NOMO-1 (cell line): Measurements from ENCODE around the gene SSR3.

Experiments
- DNase-seq, 2 experiments: peaks; one replicate each; lab custom pipeline; 2025; ENCODE audit not compliant: unreplicated experiment in 2 of 2; lab: John Stamatoyannopoulos, UW

Gene SSR3

DNA sequence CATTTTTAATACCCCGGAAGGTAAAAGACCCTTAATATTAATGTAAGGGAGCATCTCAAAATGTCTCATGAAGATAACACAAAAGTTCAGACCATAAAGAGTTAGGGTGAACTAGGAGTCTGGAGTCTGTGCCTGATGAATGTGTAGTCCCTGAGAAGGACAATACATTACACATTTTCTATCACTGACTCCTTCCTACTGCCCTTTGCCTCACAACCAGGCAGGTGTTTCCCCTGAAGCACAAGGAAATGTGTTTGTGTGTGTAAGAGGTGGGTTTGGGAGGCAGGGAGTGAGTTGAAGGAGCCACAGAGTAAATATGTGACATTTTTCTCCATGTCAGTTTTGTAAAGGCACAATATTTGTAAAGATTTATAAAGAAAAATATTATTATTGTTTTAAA, 59.1 kb downstream of the SSR3 start:
- no peak for DNase-seq

DNA sequence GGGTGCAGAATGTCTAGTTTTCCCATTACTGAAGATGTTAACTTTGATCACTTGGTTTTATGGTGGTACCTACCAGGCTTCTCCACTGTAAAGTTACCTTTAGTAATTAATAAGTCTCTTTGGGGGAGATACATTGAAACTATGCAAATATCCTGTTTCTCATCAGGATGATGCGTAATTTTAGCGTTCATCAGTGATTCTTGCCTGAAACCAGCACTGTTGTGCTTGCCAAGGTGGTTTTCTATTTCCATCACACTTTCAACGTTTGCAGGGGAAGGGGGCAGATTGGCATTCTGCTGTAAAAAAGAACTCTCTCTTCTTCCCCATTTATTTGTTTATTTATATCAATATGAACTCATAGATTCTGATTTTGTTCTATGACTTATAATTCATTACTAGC, 61.0 kb downstream of the SSR3 start:
- DNase-seq = no peak

DNA sequence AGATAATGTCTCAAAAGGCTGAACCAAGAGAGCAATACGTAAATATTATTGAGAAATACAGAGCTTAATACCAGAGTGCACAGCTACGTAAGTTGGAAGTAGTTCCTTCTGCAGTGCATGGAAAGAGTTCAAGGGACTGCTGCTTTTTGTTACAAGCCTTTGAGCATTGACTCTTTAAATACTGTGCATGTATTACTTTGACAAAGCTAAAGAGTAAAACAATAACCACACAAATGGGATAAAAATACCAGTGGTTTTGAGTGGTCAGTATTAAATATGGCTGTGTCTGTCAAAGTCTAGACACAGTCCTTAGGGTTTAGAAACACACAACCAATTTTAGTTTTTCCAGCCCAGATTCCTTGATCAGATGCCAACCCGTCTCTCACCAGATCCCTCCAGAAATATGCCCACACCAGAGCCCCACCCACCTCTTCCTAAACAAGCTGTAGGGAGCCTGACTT, 62.1 kb downstream of the SSR3 start:
- no peak for DNase-seq

DNA sequence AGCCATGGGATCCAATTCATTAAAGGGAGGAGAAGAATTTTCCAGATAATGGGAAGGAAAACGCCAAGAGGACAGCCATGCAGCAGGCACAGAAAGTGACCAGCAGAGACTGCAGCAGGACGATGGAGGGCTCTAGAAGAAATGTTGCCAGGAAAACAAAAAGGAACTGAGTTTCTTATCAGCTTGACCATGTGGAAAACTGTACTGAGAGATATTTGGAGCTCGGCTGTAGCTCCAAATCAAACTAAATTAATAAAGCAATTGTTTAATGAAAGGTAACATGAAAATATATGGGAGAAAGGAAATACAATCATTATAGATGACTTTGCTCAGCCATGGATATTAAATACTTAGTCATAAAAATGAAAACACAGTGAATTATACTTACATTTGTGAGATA, 63.7 kb downstream of the SSR3 start:
- DNase-seq = no peak
